Measurements from ENCODE around the gene TTC4. TPM values are rescaled to one million over a fixed set of nuclear protein-coding genes. Genes with fewer than 3 reads are reported as not detected.

TTC4 gene
- total RNA-seq, 1 donor = 22.9 TPM

DNA sequence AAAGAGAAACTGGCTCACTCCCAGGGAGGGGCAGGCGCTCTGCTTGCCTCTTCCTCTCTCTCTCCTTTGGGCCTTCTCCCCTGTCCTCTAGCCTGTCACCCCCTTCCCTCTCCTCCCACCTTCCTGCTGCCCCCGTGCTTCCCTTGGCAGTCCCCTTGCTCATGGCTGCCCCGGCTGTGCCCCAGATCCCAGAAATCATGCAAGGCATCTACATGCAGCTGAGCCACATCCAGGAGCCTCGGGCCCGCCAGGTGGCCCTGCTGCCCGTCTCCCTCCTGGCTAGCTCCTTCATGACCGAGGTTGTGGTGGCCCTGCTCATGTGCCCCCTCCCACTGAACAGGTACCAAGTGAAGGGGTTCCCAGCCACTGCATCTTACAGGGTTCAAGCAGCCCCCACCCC lies 36.0 kb upstream of the TTC4 start:
- H3K4me3 ChIP-seq (ENCODE audit: low read depth, low read length) = no peak overlapping the region
- no peak for DNase-seq (ENCODE audit: low read depth)
- TF ChIP-seq CTCF (IDR thresholded peaks at IDR 0.05; ENCODE audit: insufficient read depth, low read depth, low read length) = no peak

DNA sequence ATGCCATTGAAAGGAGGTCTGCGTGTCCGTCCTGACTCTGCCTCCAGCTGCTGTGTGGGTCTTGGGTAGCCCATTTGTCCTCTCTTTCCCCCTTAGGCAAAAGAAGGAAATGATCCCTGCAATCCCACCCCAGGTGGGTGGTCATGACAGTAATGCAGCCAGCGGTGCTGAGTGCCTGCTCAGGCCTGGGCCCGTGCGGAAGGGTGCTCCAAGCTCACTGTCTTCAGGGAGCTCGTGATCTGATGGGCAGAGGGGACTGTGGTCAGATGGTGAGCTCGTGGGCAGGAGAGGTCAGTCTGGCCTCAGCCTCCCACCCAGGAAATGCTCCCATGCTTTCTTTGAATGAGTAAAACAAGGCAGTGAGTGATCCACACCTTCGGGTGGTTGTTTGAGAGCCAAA lies 35.3 kb upstream of the TTC4 start:
- no peak for DNase-seq (ENCODE audit: low read depth)
- no peak overlapping the region for H3K4me3 ChIP-seq (ENCODE audit: low read depth, low read length)
- no peak for TF ChIP-seq CTCF (IDR thresholded peaks at IDR 0.05; ENCODE audit: insufficient read depth, low read depth, low read length)

DNA sequence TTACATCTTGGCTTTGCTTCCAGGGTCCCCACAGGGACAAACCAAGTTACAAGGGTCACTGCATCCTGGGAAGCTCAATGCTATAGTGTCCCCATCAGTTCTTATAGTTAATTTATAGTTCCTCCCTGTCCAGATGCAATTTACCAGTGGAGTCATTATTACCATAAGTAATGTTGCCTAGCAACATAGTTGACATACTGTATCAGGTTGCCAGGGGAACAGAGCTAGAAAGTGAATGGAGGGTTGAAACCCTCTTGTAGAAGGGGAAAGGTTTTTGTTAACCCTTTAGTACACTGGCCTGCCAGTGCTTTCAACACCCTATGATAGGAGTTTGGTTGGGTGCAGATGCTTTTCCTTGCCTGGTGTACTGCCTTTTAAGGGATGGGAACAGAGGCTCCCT lies 34.3 kb upstream of the TTC4 start:
- TF ChIP-seq CTCF (IDR thresholded peaks at IDR 0.05; ENCODE audit: insufficient read depth, low read depth, low read length) = no peak
- no peak for DNase-seq (ENCODE audit: low read depth)
- no peak overlapping the region for H3K4me3 ChIP-seq (ENCODE audit: low read depth, low read length)

- no peak for DNase-seq (ENCODE audit: low read depth)
- no peak overlapping the region for H3K4me3 ChIP-seq (ENCODE audit: low read depth, low read length)
- no peak for TF ChIP-seq CTCF (IDR thresholded peaks at IDR 0.05; ENCODE audit: insufficient read depth, low read depth, low read length)
These were observed 32.2 kb upstream of the TTC4 start for GRCh38 chr1:54683453-54683852.

GRCh38 chr1:54685335-54685905 lies 30.2 kb upstream of the TTC4 start:
- no peak overlapping the region for H3K4me3 ChIP-seq (ENCODE audit: low read depth, low read length)
- DNase-seq (ENCODE audit: low read depth) = no peak
- TF ChIP-seq CTCF (IDR thresholded peaks at IDR 0.05; ENCODE audit: insufficient read depth, low read depth, low read length) = no peak

DNA sequence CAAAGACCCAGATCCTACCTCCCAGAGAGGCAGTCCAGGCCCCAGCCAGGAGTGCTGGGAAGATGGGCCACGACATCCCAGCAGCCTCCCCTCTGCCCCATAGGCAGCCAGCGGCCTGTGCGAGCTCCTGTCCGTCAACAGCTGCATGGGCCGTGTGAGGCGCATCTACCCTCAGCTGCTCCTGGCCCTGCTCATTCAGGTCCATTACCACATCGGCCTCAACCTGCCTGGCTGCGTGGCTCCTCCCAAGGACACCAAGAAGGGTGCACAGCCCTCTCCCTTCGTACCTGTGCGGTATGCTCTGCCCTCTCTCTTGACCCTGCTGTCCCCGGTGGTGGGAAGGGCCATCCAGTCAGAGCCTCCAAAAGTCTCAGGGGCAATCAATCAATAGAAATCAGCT lies 29.5 kb upstream of the TTC4 start:
- TF ChIP-seq CTCF (IDR thresholded peaks at IDR 0.05; ENCODE audit: insufficient read depth, low read depth, low read length) = no peak
- no peak for DNase-seq (ENCODE audit: low read depth)
- H3K4me3 ChIP-seq (ENCODE audit: low read depth, low read length) = no peak overlapping the region

GRCh38 chr1:54694771-54695170 lies 20.9 kb upstream of the TTC4 start:
- DNase-seq (ENCODE audit: low read depth) = no peak
- TF ChIP-seq CTCF (IDR thresholded peaks at IDR 0.05; ENCODE audit: insufficient read depth, low read depth, low read length) = no peak
- H3K4me3 ChIP-seq (ENCODE audit: low read depth, low read length) = no peak overlapping the region
